ENCODE data around the gene MRAP. TPM values are rescaled to one million over a fixed set of nuclear protein-coding genes. Genes with fewer than 3 reads are reported as not detected.

Gene MRAP
- total RNA-seq, 1 experiment from 2014 or later = not detected

- H3K4me1 ChIP-seq (ENCODE audit: insufficient read depth, low read length, poor library complexity, severe bottlenecking) = peaks cover 4% of the 10 kb centered on the region
- H3K27me3 ChIP-seq (replicated peaks; ENCODE audit: insufficient read depth, low read depth, low read length, poor library complexity) = no peaks in the 10 kb centered on the region
- no peak overlapping the region for H3K4me3 ChIP-seq (ENCODE audit: low read depth, low read length, poor library complexity, severe bottlenecking)
- POLR2A ChIA-PET (ENCODE audit: low non-redundant PET) = no interaction called here
- H3K9me3 ChIP-seq (ENCODE audit: low read depth, low read length, poor library complexity, severe bottlenecking) = no peaks in the 10 kb centered on the region
- TF ChIP-seq EZH2 (IDR thresholded peaks at IDR 0.05; ENCODE audit: borderline replicate concordance, low read depth, low read length, poor library complexity, severe bottlenecking) = no peak
- H3K27ac ChIP-seq (ENCODE audit: low read depth, low read length, poor library complexity, severe bottlenecking) = no peak overlapping the region
- H3K36me3 ChIP-seq (ENCODE audit: insufficient read depth, low read length, poor library complexity, severe bottlenecking) = peaks cover 88% of the 10 kb centered on the region
- BruUV-seq (replicated peaks) = no TSS peak
- DNase-seq (ENCODE audit: low spot score) = no peak
- CTCF ChIA-PET = no interaction called here
- intact Hi-C loops (cut with micrococcal nuclease; ENCODE audit: unreplicated experiment) = no loop called here
Observed at GRCh38 chr21:32325706-32326105, 27.1 kb downstream of the MRAP start.

GRCh38 chr21:32328595-32328994, 29.9 kb downstream of the MRAP start:
- peak overlapping the region; percentile 33 for H3K27ac ChIP-seq (ENCODE audit: low read depth, low read length, poor library complexity, severe bottlenecking)
- DNase-seq (ENCODE audit: low spot score) = peak; percentile 21
- CTCF ChIA-PET = no interaction called here
- peaks cover 4% of the 10 kb centered on the region for H3K4me1 ChIP-seq (ENCODE audit: insufficient read depth, low read length, poor library complexity, severe bottlenecking)
- no peaks in the 10 kb centered on the region for H3K9me3 ChIP-seq (ENCODE audit: low read depth, low read length, poor library complexity, severe bottlenecking)
- POLR2A ChIA-PET (ENCODE audit: low non-redundant PET) = no interaction called here
- TF ChIP-seq EZH2 (IDR thresholded peaks at IDR 0.05; ENCODE audit: borderline replicate concordance, low read depth, low read length, poor library complexity, severe bottlenecking) = no peak
- no peak for TF ChIP-seq CTCF (conservative IDR thresholded peaks at IDR 0.05; ENCODE audit: low read depth, low read length)
- BruUV-seq (replicated peaks) = no TSS peak
- H3K27me3 ChIP-seq (replicated peaks; ENCODE audit: insufficient read depth, low read depth, low read length, poor library complexity) = no peaks in the 10 kb centered on the region
- no peak overlapping the region for H3K4me3 ChIP-seq (ENCODE audit: low read depth, low read length, poor library complexity, severe bottlenecking)
- H3K36me3 ChIP-seq (ENCODE audit: insufficient read depth, low read length, poor library complexity, severe bottlenecking) = peaks cover 88% of the 10 kb centered on the region
- intact Hi-C loops (cut with micrococcal nuclease; ENCODE audit: unreplicated experiment) = no loop called here

GRCh38 chr21:32329331-32329730, 30.7 kb downstream of the MRAP start:
- CTCF ChIA-PET = no interaction called here
- no peak overlapping the region for H3K27ac ChIP-seq (ENCODE audit: low read depth, low read length, poor library complexity, severe bottlenecking)
- no peaks in the 10 kb centered on the region for H3K9me3 ChIP-seq (ENCODE audit: low read depth, low read length, poor library complexity, severe bottlenecking)

GRCh38 chr21:32329776-32330175, 31.1 kb downstream of the MRAP start:
- peaks cover 4% of the 10 kb centered on the region for H3K4me1 ChIP-seq (ENCODE audit: insufficient read depth, low read length, poor library complexity, severe bottlenecking)
- TF ChIP-seq CTCF (conservative IDR thresholded peaks at IDR 0.05; ENCODE audit: low read depth, low read length) = no peak
- no peak for TF ChIP-seq EZH2 (IDR thresholded peaks at IDR 0.05; ENCODE audit: borderline replicate concordance, low read depth, low read length, poor library complexity, severe bottlenecking)
- H3K27ac ChIP-seq (ENCODE audit: low read depth, low read length, poor library complexity, severe bottlenecking) = no peak overlapping the region
- no peak for DNase-seq (ENCODE audit: low spot score)
- CTCF ChIA-PET = no interaction called here
- POLR2A ChIA-PET (ENCODE audit: low non-redundant PET) = no interaction called here
- H3K27me3 ChIP-seq (replicated peaks; ENCODE audit: insufficient read depth, low read depth, low read length, poor library complexity) = no peaks in the 10 kb centered on the region
- intact Hi-C loops (cut with micrococcal nuclease; ENCODE audit: unreplicated experiment) = no loop called here
- no peaks in the 10 kb centered on the region for H3K9me3 ChIP-seq (ENCODE audit: low read depth, low read length, poor library complexity, severe bottlenecking)
- H3K36me3 ChIP-seq (ENCODE audit: insufficient read depth, low read length, poor library complexity, severe bottlenecking) = peaks cover 88% of the 10 kb centered on the region
- H3K4me3 ChIP-seq (ENCODE audit: low read depth, low read length, poor library complexity, severe bottlenecking) = no peak overlapping the region
- no TSS peak for BruUV-seq (replicated peaks)

More at GRCh38 chr21:32329331-32329730, 30.7 kb downstream of the MRAP start:
- Histone ChIP-seq H3K4me1 (ENCODE audit: insufficient read depth, low read length, poor library complexity, severe bottlenecking) (peaks cover 4% of the 10 kb centered on the region), H3K4me3 (ENCODE audit: low read depth, low read length, poor library complexity, severe bottlenecking) (no peak overlapping the region), H3K27me3 (replicated peaks; ENCODE audit: insufficient read depth, low read depth, low read length, poor library complexity) (no peaks in the 10 kb centered on the region), H3K36me3 (ENCODE audit: insufficient read depth, low read length, poor library complexity, severe bottlenecking) (peaks cover 88% of the 10 kb centered on the region)
- intact Hi-C loops (cut with micrococcal nuclease; ENCODE audit: unreplicated experiment) = no loop called here
- no peak for DNase-seq (ENCODE audit: low spot score)
- no TSS peak for BruUV-seq (replicated peaks)
- no peak for TF ChIP-seq EZH2 (IDR thresholded peaks at IDR 0.05; ENCODE audit: borderline replicate concordance, low read depth, low read length, poor library complexity, severe bottlenecking)
- POLR2A ChIA-PET (ENCODE audit: low non-redundant PET) = no interaction called here

All from A673 (cell line).